ENCODE data around the gene NEU1.
A peak's percentile ranks its signal among the peaks of the same experiment; 100 is the strongest.
"Not testable (repeated sequence)": the region's sequence is repeated elsewhere in the genome, so short reads cannot be mapped to it uniquely, and the experiment has no call there.

The NEU1 gene

GRCh38 chr6:31862344-31863235 lies at the start of gene NEU1:
TSS of gene NEU1 (minus strand) at chr6:31862821. CDS start at chr6:31862776, 45 bp downstream.
- peak; percentile 98 for DNase-seq (ENCODE audit: low spot score)

GRCh38 chr6:31911826-31912585 lies 49.4 kb upstream of the NEU1 start:
- DNase-seq (ENCODE audit: low spot score), result no peak

- DNase-seq (ENCODE audit: low spot score), result not testable (repeated sequence)
Observed at GRCh38 chr6:31909298-31909697, 46.7 kb upstream of the NEU1 start.

GRCh38 chr6:31908791-31909190 lies 46.2 kb upstream of the NEU1 start:
- DNase-seq (ENCODE audit: low spot score), result no peak

GRCh38 chr6:31908255-31908654 lies 45.6 kb upstream of the NEU1 start:
- DNase-seq (ENCODE audit: low spot score), result not testable (repeated sequence)

- no peak for DNase-seq (ENCODE audit: low spot score)
Observed at GRCh38 chr6:31907158-31907813, 44.7 kb upstream of the NEU1 start.

- DNase-seq (ENCODE audit: low spot score), result not testable (repeated sequence)
Observed at GRCh38 chr6:31906727-31907126, 44.1 kb upstream of the NEU1 start.

GRCh38 chr6:31906122-31906521 lies 43.5 kb upstream of the NEU1 start:
- no peak for DNase-seq (ENCODE audit: low spot score)

- no peak for DNase-seq (ENCODE audit: low spot score)
Observed at GRCh38 chr6:31905041-31905440, 42.4 kb upstream of the NEU1 start.

- no peak for DNase-seq (ENCODE audit: low spot score)
Observed at GRCh38 chr6:31903957-31904356, 41.3 kb upstream of the NEU1 start.

- DNase-seq (ENCODE audit: low spot score), result peak; percentile 89
Observed at GRCh38 chr6:31901953-31902643, 39.5 kb upstream of the NEU1 start, which contains the start of gene ZBTB12. TSS of gene ZBTB12 (minus strand) at chr6:31902086. CDS start at chr6:31901305, 781 bp downstream.

GRCh38 chr6:31901415-31901952 lies 38.9 kb upstream of the NEU1 start:
- DNase-seq (ENCODE audit: low spot score), result peak; percentile 36

- no peak for DNase-seq (ENCODE audit: low spot score)
Observed at GRCh38 chr6:31900917-31901414, 38.3 kb upstream of the NEU1 start.

- no peak for DNase-seq (ENCODE audit: low spot score)
Observed at GRCh38 chr6:31899882-31900722, 37.5 kb upstream of the NEU1 start.

GRCh38 chr6:31899215-31899614 lies 36.6 kb upstream of the NEU1 start:
- DNase-seq (ENCODE audit: low spot score), result no peak

- DNase-seq (ENCODE audit: low spot score), result peak; percentile 59
Observed at GRCh38 chr6:31898383-31899011, 35.9 kb upstream of the NEU1 start.

- peak; percentile 77 for DNase-seq (ENCODE audit: low spot score)
Observed at GRCh38 chr6:31897612-31898382, 35.2 kb upstream of the NEU1 start, which contains the start of gene EHMT2. TSS of gene EHMT2 (minus strand) at chr6:31897698. CDS start at chr6:31897677, 21 bp downstream.

- DNase-seq (ENCODE audit: low spot score), result no peak
Observed at GRCh38 chr6:31896856-31897611, 34.4 kb upstream of the NEU1 start.

All from HuH-7.5 (cell line).